ENCODE data around the gene MBTPS1. TPM values are rescaled to one million over a fixed set of nuclear protein-coding genes. Genes with fewer than 3 reads are reported as not detected.

Gene MBTPS1
- polyA plus RNA-seq, 3 donors = 26.4 to 73.8 (median 28.0) TPM

GRCh38 chr16:84004442-84004841 is 112.3 kb downstream of the MBTPS1 start:
- H3K4me1 ChIP-seq (ENCODE audit: control insufficient read depth in 1 of 2, insufficient read depth in 2 of 2, low read length in 2 of 2) = no peaks in the 10 kb centered on the region
- no peaks in the 10 kb centered on the region for H3K9me3 ChIP-seq (replicated peaks in 1 of 2; ENCODE audit: control insufficient read depth in 1 of 2, insufficient read depth in 1 of 2, low read length in 2 of 2)
- no peaks in the 10 kb centered on the region for H4K20me1 ChIP-seq (ENCODE audit: insufficient read depth, low read length)
- no peaks in the 10 kb centered on the region for H3K4me1 Mint-ChIP-seq
- no peak overlapping the region for H3K27ac ChIP-seq (ENCODE audit: low read depth in 1 of 2, low read length in 2 of 2)
- H3K27ac Mint-ChIP-seq = no peak overlapping the region
- no peaks in the 10 kb centered on the region for H3K79me2 ChIP-seq (ENCODE audit: insufficient read depth, low read length)
- H3K36me3 Mint-ChIP-seq = no peaks in the 10 kb centered on the region
- H3K4me2 ChIP-seq (replicated peaks; ENCODE audit: extremely low read depth, low read length, poor library complexity, severe bottlenecking) = no peak overlapping the region
- no peak for TF ChIP-seq CTCF (IDR thresholded peaks at IDR 0.05)
- peaks cover 28 to 33% (median 28%) of the 10 kb centered on the region in 3 donors for H3K27me3 Mint-ChIP-seq (ENCODE audit: low read depth in 3 of 3)
- intact Hi-C loops (cut with micrococcal nuclease) = no loop called here
- no peak for DNase-seq
- H2AFZ ChIP-seq (ENCODE audit: insufficient read depth, low read depth, low read length, poor library complexity, severe bottlenecking) = no peak overlapping the region
- H3K4me3 ChIP-seq (replicated peaks in 1 of 3; ENCODE audit: low read depth in 2 of 3, low read length in 3 of 3) = no peak overlapping the region
- peaks cover 0 to 5% (median 0%) of the 10 kb centered on the region in 7 donors for H3K9me3 Mint-ChIP-seq
- 93% methylated on average over 5 of the region's 7 CpGs for WGBS (ENCODE audit: insufficient coverage)
- H3K9ac ChIP-seq (ENCODE audit: insufficient read depth, low read length, poor library complexity, severe bottlenecking) = no peak overlapping the region
- no peak overlapping the region for H3K4me3 Mint-ChIP-seq
- H3K27me3 ChIP-seq (ENCODE audit: control insufficient read depth in 2 of 2, insufficient read depth in 2 of 2, low read length in 2 of 2) = peaks cover 0 to 29% of the 10 kb centered on the region in 2 donors
- H3K36me3 ChIP-seq (replicated peaks in 1 of 2; ENCODE audit: control insufficient read depth in 1 of 2, insufficient read depth in 2 of 2, low read length in 2 of 2) = no peaks in the 10 kb centered on the region

Small RNA genes within 50 kb of the gene (small RNA-seq; reads per million reads assigned to genes)
- not detected for gene RNA5SP432 (ENCODE audit: insufficient read length, low read depth)

Other genes starting within 250 kb of the MBTPS1 start
- 1 to 10 TPM; 1.2 to 2.4 (median 1.3) TPM for gene MLYCD, start 217.8 kb downstream of the MBTPS1 start, polyA plus RNA-seq
- 1 to 10 TPM; 1.8 to 4.0 (median 2.0) TPM for gene OSGIN1, start 163.7 kb downstream of the MBTPS1 start, polyA plus RNA-seq
- gene NECAB2, start 148.7 kb downstream of the MBTPS1 start, polyA plus RNA-seq = 1 to 10 TPM in 1 of 3 donors, under 1 TPM in 2; 0.33 to 1.4 (median 0.52) TPM
- not detected for gene SLC38A8, start 74.1 kb downstream of the MBTPS1 start, polyA plus RNA-seq
- 10 to 100 TPM in 1 of 3 donors, 1 to 10 TPM in 2; 7.3 to 13.3 (median 8.0) TPM for gene HSDL1, start 28.2 kb upstream of the MBTPS1 start, polyA plus RNA-seq
- gene DNAAF1, start 28.4 kb upstream of the MBTPS1 start, polyA plus RNA-seq = 10 to 100 TPM in 1 of 3 donors, under 1 TPM in 1, not detected in 1; 0.23 to 14.6 TPM
- 100 to 1,000 TPM in 1 of 3 donors, 1 to 10 TPM in 2; 4.0 to 126 (median 4.5) TPM for gene TAF1C, start 70.1 kb upstream of the MBTPS1 start, polyA plus RNA-seq
- gene ADAD2, start 74.2 kb upstream of the MBTPS1 start, polyA plus RNA-seq = not detected
- not detected for gene KCNG4, start 123.1 kb upstream of the MBTPS1 start, polyA plus RNA-seq
- gene WFDC1, start 177.9 kb upstream of the MBTPS1 start, polyA plus RNA-seq = not detected

All from CD14-positive monocyte (primary cell).